ENCODE results near the gene ARHGEF28. TPM values are rescaled to one million over a fixed set of nuclear protein-coding genes. Genes with fewer than 3 reads are reported as not detected.

ARHGEF28 gene
- polyA plus RNA-seq, 3 donors, result not detected

DNA sequence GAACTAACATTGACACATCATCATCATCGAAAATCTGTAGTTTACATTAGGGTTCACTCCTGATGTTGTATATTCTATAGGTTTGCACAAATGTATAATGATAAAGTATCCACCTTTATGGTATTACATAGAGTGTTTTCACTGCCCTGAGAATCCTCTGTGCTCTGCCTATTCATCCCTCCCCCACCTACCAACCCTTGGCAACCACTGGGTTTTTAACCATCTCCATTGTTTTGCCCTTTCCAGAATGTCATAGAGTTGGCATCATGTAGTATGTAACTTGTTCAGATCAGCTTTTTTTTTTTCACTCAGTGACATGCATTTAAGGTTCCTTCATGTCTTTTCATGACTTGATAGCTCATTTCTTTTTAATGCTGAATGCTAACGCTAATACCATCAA is 106.0 kb downstream of the ARHGEF28 start:
- no peaks in the 10 kb centered on the region for H3K4me1 Mint-ChIP-seq
- DNase-seq, result no peak
- Histone ChIP-seq H3K79me2 (ENCODE audit: insufficient read depth, low read length) (no peaks in the 10 kb centered on the region), H3K36me3 (replicated peaks in 1 of 2; ENCODE audit: control insufficient read depth in 1 of 2, insufficient read depth in 2 of 2, low read length in 2 of 2) (no peaks in the 10 kb centered on the region), H3K4me2 (replicated peaks; ENCODE audit: extremely low read depth, low read length, poor library complexity, severe bottlenecking) (no peak overlapping the region), H3K9me3 (replicated peaks in 1 of 2; ENCODE audit: control insufficient read depth in 1 of 2, insufficient read depth in 1 of 2, low read length in 2 of 2) (no peaks in the 10 kb centered on the region), H3K4me1 (ENCODE audit: control insufficient read depth in 1 of 2, insufficient read depth in 2 of 2, low read length in 2 of 2) (no peaks in the 10 kb centered on the region), H3K4me3 (replicated peaks in 1 of 3; ENCODE audit: low read depth in 2 of 3, low read length in 3 of 3) (no peak overlapping the region), H3K27ac (ENCODE audit: low read depth in 1 of 2, low read length in 2 of 2) (no peak overlapping the region), H2AFZ (ENCODE audit: insufficient read depth, low read depth, low read length, poor library complexity, severe bottlenecking) (no peak overlapping the region), H4K20me1 (ENCODE audit: insufficient read depth, low read length) (no peaks in the 10 kb centered on the region), H3K9ac (ENCODE audit: insufficient read depth, low read length, poor library complexity, severe bottlenecking) (no peak overlapping the region), H3K27me3 (ENCODE audit: control insufficient read depth in 2 of 2, insufficient read depth in 2 of 2, low read length in 2 of 2) (no peaks in the 10 kb centered on the region)
- WGBS (ENCODE audit: insufficient coverage), result no CpG with 5 or more reads among the region's 2 CpGs
- H3K27ac Mint-ChIP-seq, result no peak overlapping the region
- peaks cover 0 to 2% (median 0%) of the 10 kb centered on the region in 3 donors for H3K27me3 Mint-ChIP-seq (ENCODE audit: low read depth in 3 of 3)
- H3K36me3 Mint-ChIP-seq, result no peaks in the 10 kb centered on the region
- no peak for TF ChIP-seq CTCF (IDR thresholded peaks at IDR 0.05)
- no peak overlapping the region for H3K4me3 Mint-ChIP-seq
- H3K9me3 Mint-ChIP-seq, result peaks cover 0 to 5% (median 1%) of the 10 kb centered on the region in 7 donors
- intact Hi-C loops (cut with micrococcal nuclease), result no loop called here

DNA sequence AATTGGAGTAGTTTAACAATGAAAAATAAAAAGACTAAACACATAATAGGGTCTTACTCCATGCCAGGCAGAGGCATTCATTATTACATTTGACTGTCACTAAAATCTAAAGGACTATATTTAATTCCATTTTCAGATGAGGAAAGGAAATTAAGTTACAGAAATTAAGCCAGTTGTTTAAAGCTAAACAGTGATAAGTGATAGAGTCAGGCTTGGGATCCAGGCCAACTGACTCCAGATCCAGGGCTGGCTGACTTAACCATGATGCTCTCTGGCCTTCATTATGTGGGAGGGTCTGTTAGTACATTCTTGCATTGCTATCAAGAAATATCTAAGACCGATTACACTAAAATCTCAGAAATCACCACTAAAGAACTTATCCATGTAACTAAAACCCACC is 107.2 kb downstream of the ARHGEF28 start:
- Histone ChIP-seq H3K27ac (ENCODE audit: low read depth in 1 of 2, low read length in 2 of 2) (no peak overlapping the region), H2AFZ (ENCODE audit: insufficient read depth, low read depth, low read length, poor library complexity, severe bottlenecking) (no peak overlapping the region), H3K4me1 (ENCODE audit: control insufficient read depth in 1 of 2, insufficient read depth in 2 of 2, low read length in 2 of 2) (no peaks in the 10 kb centered on the region), H3K4me3 (replicated peaks in 1 of 3; ENCODE audit: low read depth in 2 of 3, low read length in 3 of 3) (no peak overlapping the region), H3K36me3 (replicated peaks in 1 of 2; ENCODE audit: control insufficient read depth in 1 of 2, insufficient read depth in 2 of 2, low read length in 2 of 2) (no peaks in the 10 kb centered on the region), H3K27me3 (ENCODE audit: control insufficient read depth in 2 of 2, insufficient read depth in 2 of 2, low read length in 2 of 2) (no peaks in the 10 kb centered on the region), H3K9ac (ENCODE audit: insufficient read depth, low read length, poor library complexity, severe bottlenecking) (no peak overlapping the region), H4K20me1 (ENCODE audit: insufficient read depth, low read length) (no peaks in the 10 kb centered on the region), H3K9me3 (replicated peaks in 1 of 2; ENCODE audit: control insufficient read depth in 1 of 2, insufficient read depth in 1 of 2, low read length in 2 of 2) (no peaks in the 10 kb centered on the region), H3K4me2 (replicated peaks; ENCODE audit: extremely low read depth, low read length, poor library complexity, severe bottlenecking) (no peak overlapping the region), H3K79me2 (ENCODE audit: insufficient read depth, low read length) (no peaks in the 10 kb centered on the region)
- no peak for DNase-seq
- WGBS (ENCODE audit: insufficient coverage), result no CpG with 5 or more reads among the region's 1 CpG
- H3K4me3 Mint-ChIP-seq, result no peak overlapping the region
- H3K9me3 Mint-ChIP-seq, result peaks cover 0 to 5% (median 3%) of the 10 kb centered on the region in 7 donors
- intact Hi-C loops (cut with micrococcal nuclease), result no loop called here
- H3K27me3 Mint-ChIP-seq (ENCODE audit: low read depth in 3 of 3), result peaks cover 0 to 4% (median 2%) of the 10 kb centered on the region in 3 donors
- no peak overlapping the region for H3K27ac Mint-ChIP-seq
- no peak for TF ChIP-seq CTCF (IDR thresholded peaks at IDR 0.05)
- no peaks in the 10 kb centered on the region for H3K4me1 Mint-ChIP-seq
- H3K36me3 Mint-ChIP-seq, result no peaks in the 10 kb centered on the region

Measured in CD14-positive monocyte (primary cell).